HG02642 (cell line): ENCODE results near the gene MLH3.
"Not testable (repeated sequence)": the region's sequence is repeated elsewhere in the genome, so short reads cannot be mapped to it uniquely, and the experiment has no call there.

Experiments
- ATAC-seq: cut with Tn5 transposase; IDR thresholded peaks from one replicate; pipeline ENCODE4 v1.9.1; 2021; ENCODE audit warnings: mild to moderate bottlenecking; ENCODE audit not compliant: unreplicated experiment, poor library complexity

The MLH3 gene

GRCh38 chr14:75067765-75068164 is 16.5 kb upstream of the MLH3 start:
- not testable (repeated sequence) for ATAC-seq

DNA sequence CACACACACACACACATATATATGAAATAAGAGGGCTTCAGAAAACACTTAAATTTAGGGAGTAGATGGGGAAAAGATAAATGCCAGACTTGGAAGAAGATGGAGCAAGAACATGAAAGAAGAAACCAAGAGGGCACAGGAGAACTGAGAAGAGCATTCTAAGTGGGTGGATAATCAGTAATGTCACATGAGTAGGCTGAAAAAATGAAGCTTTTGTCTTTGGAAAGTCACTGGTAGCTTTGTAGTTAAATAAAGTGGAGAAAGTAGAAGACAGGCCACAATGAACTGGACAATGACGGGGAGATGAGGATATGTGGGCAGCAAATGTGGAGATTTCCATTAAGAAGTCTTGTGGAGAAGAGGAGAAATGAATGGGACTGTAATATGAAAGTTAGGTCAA is 15.9 kb upstream of the MLH3 start:
- ATAC-seq = no peak

GRCh38 chr14:75066691-75067090 is 15.4 kb upstream of the MLH3 start:
- ATAC-seq = no peak

- no peak for ATAC-seq
These were observed 12.9 kb upstream of the MLH3 start for GRCh38 chr14:75064205-75064567.

- ATAC-seq = peak; percentile 98
These were observed 12.4 kb upstream of the MLH3 start, which contains the start of gene ACYP1 for GRCh38 chr14:75063491-75064204. Gene ACYP1, minus strand, starts transcription at chr14:75064024. Its CDS starts 471 bp downstream, at chr14:75063553.

- ATAC-seq = no peak
These were observed 11.7 kb upstream of the MLH3 start for GRCh38 chr14:75063013-75063412.

- ATAC-seq = no peak
These were observed 9.2 kb upstream of the MLH3 start for GRCh38 chr14:75060420-75060819.

DNA sequence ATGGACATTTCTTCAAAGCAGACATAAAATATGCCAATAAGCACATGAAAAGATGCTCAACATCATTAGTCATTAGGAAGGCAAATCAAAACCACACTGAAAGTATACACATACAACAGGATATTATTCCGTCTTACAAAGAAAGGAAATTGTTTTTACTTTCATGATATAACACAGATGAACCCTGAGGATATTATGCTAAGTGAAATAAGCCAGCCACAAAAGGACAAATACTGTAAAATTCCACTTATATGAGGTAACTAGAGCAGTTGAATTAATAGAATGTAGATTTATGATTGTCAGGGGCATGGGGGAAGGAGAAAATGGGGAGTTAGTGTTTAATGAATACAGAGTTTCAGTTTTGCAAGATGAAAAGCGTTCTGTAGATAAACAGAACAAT is 8.4 kb upstream of the MLH3 start:
- ATAC-seq = no peak

GRCh38 chr14:75054421-75054820 is 3.2 kb upstream of the MLH3 start:
- ATAC-seq = no peak

DNA sequence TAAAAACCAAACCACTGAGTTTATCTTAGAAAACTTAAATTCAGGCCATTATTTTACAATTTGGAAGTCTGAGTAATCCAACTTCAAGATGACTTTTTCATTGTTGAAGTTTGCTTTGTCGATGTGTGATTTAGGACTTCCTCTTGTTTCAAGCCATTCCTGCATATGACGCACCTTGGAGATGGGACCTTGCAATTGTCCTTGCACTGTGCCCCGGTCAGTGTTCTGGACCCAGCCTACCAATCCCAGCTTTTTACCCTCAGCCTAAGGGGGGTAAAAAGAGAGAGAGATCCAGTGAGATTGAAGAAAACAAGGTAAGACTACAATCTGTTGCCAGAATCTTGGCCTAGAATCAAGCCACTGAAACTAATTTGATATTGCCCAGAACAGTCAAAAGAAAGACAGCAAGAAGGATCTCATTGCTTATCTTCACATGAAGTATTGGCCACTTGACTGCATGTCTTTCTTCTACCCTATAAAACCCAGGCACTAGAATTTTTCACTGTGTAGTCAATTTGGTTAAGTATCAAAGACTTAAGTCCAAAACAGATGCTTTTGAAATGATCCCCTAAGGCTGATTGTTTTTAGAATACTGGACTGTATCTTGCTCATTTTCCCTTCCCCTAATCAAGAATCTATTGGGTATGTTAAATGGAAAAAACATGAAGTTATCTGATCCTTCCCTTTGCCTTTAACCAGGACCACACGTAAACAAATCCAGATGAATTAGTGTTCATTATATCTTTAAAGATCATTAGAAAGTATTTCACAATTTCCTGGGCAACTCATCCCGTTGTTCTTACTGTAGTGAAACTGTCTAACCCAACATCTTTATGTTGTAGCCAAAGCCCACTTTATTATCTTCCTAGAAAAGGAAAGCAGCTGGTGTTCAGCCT is 2.4 kb upstream of the MLH3 start:
- ATAC-seq = no peak

DNA sequence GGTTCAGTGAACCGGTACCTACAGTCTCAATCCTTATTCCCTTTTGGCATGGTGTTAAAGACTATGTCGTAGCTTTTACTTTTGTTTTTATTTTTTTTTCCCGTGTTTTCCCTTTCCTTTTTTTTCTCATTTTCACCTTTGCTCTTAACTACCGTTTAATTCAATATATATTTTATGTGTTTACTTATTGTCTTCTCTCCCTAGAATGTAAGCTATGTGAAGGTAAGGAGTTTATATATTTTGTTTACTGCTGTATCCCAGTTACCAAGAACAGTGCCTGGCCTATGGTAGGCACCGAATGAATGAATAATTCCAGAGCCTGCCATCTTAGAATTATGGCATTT is 261 bp upstream of the MLH3 start:
- no peak for ATAC-seq

DNA sequence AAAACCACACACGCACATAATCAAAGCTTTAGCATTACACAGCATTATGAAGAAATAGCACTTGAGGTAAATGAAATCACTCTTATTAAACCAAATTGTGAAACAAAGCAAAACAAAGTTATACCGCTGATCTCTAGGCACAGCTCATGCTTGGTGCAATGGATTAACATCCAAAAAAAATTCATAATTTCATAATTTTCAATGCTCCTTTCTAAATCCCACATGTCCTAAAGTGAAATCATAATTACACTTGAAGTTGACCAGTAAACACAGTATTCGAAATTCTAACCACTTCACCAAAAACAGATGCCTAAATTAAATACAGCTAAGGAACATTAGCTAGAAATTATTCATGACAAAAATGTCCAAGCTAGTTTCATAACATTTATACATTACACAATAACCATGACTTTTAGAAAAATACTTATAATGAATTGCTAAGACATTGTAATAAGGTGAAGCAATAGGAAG is 1.5 kb downstream of the MLH3 start:
- no peak for ATAC-seq

GRCh38 chr14:75049136-75049535 is 2.1 kb downstream of the MLH3 start:
- no peak for ATAC-seq

DNA sequence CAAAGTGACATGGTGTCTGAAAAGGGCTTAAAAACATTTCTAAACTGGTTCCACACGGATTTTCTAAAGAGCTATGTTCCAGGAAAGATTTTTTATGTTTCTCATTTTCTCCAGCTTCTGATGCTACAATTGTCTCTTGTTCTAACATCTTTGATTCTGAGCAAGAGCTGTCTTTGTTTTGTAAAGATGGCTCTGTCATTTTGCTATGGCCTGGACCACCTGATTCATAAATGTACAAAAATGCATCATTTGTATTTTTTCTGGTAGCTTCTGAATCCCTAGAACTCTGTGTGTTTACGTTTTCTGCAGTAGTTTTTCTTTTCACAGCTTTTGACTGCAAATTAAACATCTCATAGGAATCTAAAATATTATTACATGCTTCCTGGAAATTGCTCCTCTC is 3.2 kb downstream of the MLH3 start:
- ATAC-seq = no peak

GRCh38 chr14:75047506-75047905 is 3.8 kb downstream of the MLH3 start:
- ATAC-seq = no peak

DNA sequence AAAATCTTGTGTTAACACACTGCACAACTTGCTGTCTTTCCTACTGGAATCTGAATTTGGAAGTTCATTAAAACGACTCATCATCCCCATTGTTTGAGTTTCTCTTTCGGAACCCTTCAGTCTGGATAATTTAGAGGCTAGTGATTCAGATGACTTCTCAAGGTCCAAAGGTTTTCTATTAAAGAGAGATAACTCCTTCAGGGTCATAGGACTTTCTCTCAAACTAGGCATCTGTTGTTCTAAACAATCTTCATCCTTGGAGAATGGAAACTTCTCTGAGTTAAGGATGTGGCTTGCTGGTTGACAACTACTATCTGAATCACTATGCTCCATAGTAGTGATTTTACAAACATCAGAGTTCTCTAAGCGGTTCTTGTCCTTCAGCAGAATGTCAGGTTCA is 4.4 kb downstream of the MLH3 start:
- no peak for ATAC-seq

GRCh38 chr14:75046275-75046674 is 5.0 kb downstream of the MLH3 start:
- no peak for ATAC-seq

GRCh38 chr14:75044752-75045151 is 6.5 kb downstream of the MLH3 start:
- ATAC-seq = no peak

DNA sequence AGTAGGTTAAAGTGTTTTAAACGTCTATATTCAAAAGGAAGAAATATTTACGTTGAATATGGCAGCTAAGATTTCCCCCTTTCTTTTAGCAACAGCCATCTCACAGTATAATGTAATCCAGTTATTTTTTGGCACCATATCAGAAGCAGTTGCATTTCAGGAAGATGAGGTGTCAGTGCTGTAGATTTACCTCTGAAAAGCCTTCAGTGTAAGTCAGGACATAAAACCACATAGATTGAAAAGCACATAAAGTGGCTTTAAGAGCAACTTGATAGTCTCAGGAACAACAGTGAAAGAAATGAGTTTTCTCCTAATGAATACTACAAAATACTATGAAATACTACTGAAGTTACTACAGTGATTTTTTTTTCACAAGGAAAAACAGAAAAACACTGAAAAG is 6.9 kb downstream of the MLH3 start:
- no peak for ATAC-seq

DNA sequence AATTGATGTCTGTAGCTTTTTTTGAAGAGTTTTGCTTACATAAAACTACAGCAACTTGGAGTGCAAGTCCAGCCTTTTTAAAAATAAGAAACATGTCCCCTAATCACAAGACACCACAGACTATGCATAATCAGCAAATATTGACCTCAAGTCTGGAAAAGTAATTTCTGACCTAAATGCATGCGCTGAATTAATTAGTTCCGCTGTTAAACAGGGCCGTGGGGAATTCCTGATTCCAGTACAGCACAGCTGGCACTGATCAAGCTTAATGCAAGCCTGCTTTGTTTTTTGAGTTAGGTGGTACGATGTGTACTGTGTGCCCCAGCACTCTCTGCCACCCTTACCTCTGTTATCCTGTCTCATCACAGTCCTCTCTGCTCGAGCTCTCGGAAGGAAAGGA is 9.2 kb downstream of the MLH3 start:
- no peak for ATAC-seq

- ATAC-seq = no peak
These were observed 9.7 kb downstream of the MLH3 start for GRCh38 chr14:75041613-75042012.

DNA sequence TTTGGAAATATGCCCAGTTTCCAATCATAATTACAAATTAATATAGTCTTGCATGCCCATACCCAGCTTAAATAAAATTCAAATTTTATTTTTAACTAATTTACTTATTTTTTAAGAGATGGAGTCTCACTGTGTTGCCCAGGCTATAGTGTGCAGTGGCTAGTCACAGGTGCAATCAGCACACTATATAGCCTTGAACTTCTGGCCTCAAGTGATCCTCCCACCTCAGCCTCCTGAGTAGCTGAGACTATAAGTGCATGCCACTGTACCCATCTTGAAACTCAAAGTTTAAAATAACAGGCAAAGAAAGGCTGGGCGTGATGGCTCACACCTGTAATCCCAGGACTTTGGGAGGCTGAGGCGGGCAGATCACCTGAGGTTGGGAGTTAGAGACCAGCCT is 10.3 kb downstream of the MLH3 start:
- ATAC-seq = no peak
